Thymus (tissue), 11 donors: ENCODE measurements around the gene MAPKAP1. TPM values are rescaled to one million over a fixed set of nuclear protein-coding genes. Genes with fewer than 3 reads are reported as not detected.

Source experiments
- DNase-seq, 9 donors: peaks; one replicate each; pipeline ENCODE4 v3.0.0-alpha.2; 2013; ENCODE audit warnings: low spot score in 9 of 9, low read depth in 6 of 9, missing footprints in 1 of 9
- H3K27ac ChIP-seq, 2 donors: one replicate each; pipeline ENCODE4 v1.5.1; 2013; ENCODE audit warnings: control low read depth in 1 of 2, low read depth in 1 of 2, low read length in 1 of 2, mild to moderate bottlenecking in 1 of 2, moderate library complexity in 1 of 2
- H3K27me3 ChIP-seq, 2 donors: one replicate each; pipeline ENCODE4 v1.5.1; 2013; ENCODE audit warnings: low read length in 1 of 2; ENCODE audit not compliant: control insufficient read depth in 2 of 2, insufficient read depth in 1 of 2
- H3K36me3 ChIP-seq, 2 donors: one replicate each; pipeline ENCODE4 v1.5.1; 2013; ENCODE audit warnings: low read length in 1 of 2, mild to moderate bottlenecking in 1 of 2, moderate library complexity in 1 of 2; ENCODE audit not compliant: control insufficient read depth in 2 of 2, insufficient read depth in 2 of 2
- H3K4me1 ChIP-seq, 2 donors: one replicate each; pipeline ENCODE4 v1.5.1; 2013; ENCODE audit warnings: low read length in 2 of 2; ENCODE audit not compliant: control insufficient read depth in 2 of 2, insufficient read depth in 2 of 2
- H3K4me3 ChIP-seq, 2 donors: one replicate each; pipeline ENCODE4 v1.5.1; 2013; ENCODE audit warnings: low read length in 2 of 2, control low read depth in 1 of 2, mild to moderate bottlenecking in 1 of 2
- H3K9me3 ChIP-seq, 2 donors: one replicate each; pipeline ENCODE4 v1.5.1; 2013; ENCODE audit warnings: low read length in 1 of 2, mild to moderate bottlenecking in 1 of 2; ENCODE audit not compliant: control insufficient read depth in 2 of 2, insufficient read depth in 1 of 2
- WGBS: extraction: QIAGEN DNeasy Blood & Tissue Kit; methylation state at CpG from one replicate; pipeline ENCODE4 v1.1.7; 2013; 5-methylcytosine and 5-hydroxymethylcytosine counted together
- polyA plus RNA-seq: library from polyadenylated mRNA; stranded (reverse); fragments of 200-250 nt; gene quantifications from one replicate; pipeline ENCODE4 v1.2.3, GENCODE V29; 2013
- total RNA-seq: library from RNA; stranded (reverse); fragments of 120-200 nt; gene quantifications from one replicate; pipeline ENCODE4 v1.2.4, GENCODE V29; 2013
- donor health status: healthy.

Gene MAPKAP1
- total and polyA plus RNA-seq, 2 donors, result 40.3 to 40.7 TPM

DNA sequence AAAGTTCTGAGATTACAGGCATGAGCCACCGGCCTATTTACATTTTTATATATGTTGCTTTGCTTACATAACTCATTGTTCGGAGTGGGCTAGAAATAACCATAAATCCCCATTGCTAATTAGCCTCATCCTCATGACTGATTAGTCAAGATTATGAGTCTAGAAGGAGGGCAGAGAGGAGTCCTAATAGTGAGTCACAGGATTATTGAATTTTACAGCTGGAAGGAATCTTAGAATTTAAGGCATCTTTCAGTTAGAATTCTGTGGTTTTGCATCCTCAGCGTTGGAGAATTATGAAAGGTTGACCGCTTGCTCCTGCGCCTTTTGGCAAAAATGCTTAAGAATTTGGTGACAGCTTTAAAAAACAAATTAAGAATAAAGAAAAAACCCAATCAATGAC is 37.6 kb upstream of the MAPKAP1 start:
- 99% methylated on average over 5 of the region's 5 CpGs for WGBS
- H3K27me3 ChIP-seq, result peaks cover 0 to 16% of the 10 kb centered on the region in 2 donors
- peaks cover 0 to 10% of the 10 kb centered on the region in 2 donors for H3K4me1 ChIP-seq
- H3K36me3 ChIP-seq, result no peaks in the 10 kb centered on the region
- no peaks in the 10 kb centered on the region for H3K9me3 ChIP-seq
- H3K27ac ChIP-seq, result no peak overlapping the region
- no peak overlapping the region for H3K4me3 ChIP-seq
- no peak for DNase-seq

DNA sequence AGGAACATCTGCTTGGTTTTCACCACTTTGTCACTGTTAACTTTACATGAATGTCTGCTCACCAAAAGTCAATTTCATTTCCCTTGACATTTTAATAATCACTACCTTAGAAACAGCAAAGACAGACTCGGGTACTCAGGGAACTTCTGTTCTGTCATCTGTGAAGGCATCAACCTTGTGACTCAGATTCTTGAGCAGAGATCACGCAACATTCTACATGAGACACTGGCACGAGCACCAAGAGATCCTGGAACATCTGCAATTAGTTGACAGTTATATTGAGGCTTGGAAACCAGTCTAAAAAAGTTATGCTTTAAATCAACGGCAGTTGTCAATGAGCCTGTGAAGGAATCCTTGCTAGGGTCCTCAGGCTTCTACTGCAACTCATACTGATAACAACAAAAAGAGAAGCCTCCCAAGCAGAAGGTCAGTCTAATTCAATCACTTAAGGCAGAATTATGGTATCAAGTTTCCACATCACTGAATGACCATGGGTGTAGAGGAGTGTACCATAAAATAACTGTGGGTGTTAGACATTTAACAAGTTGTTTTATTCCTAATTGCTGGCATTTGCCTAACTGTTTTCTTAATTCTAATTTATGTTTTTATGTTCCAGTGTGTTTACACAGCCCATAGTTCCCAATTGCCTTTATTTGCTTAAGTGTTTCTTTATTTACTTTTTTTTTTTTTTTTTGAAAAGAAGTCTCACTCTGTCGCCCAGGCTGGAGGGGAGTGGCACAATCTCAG is 36.8 kb upstream of the MAPKAP1 start:
- Histone ChIP-seq H3K27me3 (peaks cover 0 to 16% of the 10 kb centered on the region in 2 donors), H3K4me1 (peaks cover 0 to 10% of the 10 kb centered on the region in 2 donors), H3K4me3 (no peak overlapping the region), H3K27ac (no peak overlapping the region), H3K9me3 (no peaks in the 10 kb centered on the region), H3K36me3 (no peaks in the 10 kb centered on the region)
- no peak for DNase-seq
- 93% methylated on average over 5 of the region's 5 CpGs for WGBS

DNA sequence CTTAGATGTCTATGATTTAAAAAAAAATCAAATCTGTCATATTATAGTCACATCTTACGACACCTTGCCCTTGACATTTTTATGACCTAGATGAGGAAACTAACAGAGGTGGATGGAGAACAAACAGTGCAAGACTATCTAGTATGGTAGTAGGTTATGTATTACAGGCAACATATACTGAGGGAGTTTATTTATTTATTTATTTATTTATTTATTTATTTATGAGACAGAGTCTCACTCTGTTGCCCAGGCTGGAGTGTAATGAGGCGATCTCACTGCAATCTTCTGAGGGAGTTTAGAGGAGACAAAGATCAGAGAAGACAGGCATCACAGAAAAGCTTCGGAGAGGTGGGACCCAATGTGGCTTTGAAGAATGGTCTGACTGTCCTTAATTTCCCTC is 35.6 kb upstream of the MAPKAP1 start:
- Histone ChIP-seq H3K4me3 (no peak overlapping the region), H3K4me1 (peaks cover 0 to 8% of the 10 kb centered on the region in 2 donors), H3K9me3 (no peaks in the 10 kb centered on the region), H3K27me3 (peaks cover 0 to 6% of the 10 kb centered on the region in 2 donors), H3K27ac (no peak overlapping the region), H3K36me3 (no peaks in the 10 kb centered on the region)
- 95% methylated on average over 3 of the region's 3 CpGs for WGBS
- no peak for DNase-seq

DNA sequence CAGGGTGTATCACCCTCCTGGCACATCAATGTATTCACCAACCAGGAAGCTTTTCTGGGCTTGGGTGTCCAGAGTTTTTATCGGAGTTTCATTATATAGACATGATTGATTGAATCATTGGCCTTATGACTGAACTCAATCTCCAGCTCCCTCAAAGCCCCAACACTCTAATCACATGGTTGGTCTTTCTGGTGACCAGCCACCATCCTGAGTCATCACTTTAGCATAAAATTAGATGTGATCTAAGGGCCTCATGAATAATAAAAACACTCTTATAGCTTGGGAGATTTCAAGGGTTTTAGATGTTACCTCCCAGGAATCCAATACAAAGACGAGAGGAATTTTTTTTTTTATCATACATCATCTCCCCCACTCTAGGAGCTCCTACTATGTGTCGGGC is 32.4 kb upstream of the MAPKAP1 start:
- H3K36me3 ChIP-seq, result no peaks in the 10 kb centered on the region
- H3K27ac ChIP-seq, result no peak overlapping the region
- DNase-seq, result no peak
- H3K9me3 ChIP-seq, result no peaks in the 10 kb centered on the region
- no peaks in the 10 kb centered on the region for H3K27me3 ChIP-seq
- H3K4me3 ChIP-seq, result no peak overlapping the region
- no peaks in the 10 kb centered on the region for H3K4me1 ChIP-seq
- WGBS, result 98% methylated on average over 3 of the region's 3 CpGs

DNA sequence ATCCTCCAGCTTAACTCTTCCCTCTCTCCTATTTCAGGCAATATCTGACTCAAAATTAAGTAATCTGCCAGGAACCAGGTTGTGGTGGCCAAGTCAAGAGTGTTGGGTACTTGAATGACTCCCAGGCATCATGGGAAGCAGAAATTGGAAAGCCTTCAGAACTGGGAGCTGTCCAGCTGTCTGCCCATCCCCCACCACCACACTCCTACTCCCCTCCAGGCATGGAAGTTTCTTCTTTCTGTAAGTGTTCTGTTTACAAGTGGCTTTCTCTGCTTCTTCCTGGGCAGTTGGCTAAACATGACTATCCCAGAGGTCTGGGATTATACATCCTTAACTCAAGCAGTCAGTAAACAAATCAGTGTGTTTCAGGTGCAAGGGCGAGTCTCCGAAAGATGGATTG is 25.6 kb upstream of the MAPKAP1 start:
- peaks cover 3% of the 10 kb centered on the region in 2 donors for H3K27me3 ChIP-seq
- H3K4me3 ChIP-seq, result no peak overlapping the region
- 98% methylated on average over 2 of the region's 2 CpGs for WGBS
- no peaks in the 10 kb centered on the region for H3K36me3 ChIP-seq
- no peaks in the 10 kb centered on the region for H3K4me1 ChIP-seq
- no peaks in the 10 kb centered on the region for H3K9me3 ChIP-seq
- DNase-seq, result no peak
- no peak overlapping the region for H3K27ac ChIP-seq

DNA sequence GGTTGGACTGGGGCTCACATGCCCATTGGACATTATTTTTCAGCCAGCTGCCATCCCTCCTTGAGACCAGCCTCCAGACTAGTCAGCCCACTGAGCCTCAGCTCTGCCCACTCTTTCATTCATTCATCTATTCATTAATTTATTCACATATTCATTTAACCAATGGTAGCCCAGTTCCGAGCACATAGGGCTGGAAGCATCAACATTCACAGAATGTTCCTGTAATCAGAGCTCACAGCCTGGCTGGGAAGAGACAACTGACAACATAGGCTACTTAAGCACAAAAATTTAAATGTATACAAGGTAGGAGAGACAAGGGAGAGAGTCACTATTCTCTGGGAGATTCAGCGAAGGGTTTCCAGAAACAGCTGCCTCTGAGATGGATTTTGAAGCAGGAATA is 23.2 kb upstream of the MAPKAP1 start:
- Histone ChIP-seq H3K27me3 (peaks cover 3% of the 10 kb centered on the region in 2 donors), H3K4me1 (no peaks in the 10 kb centered on the region), H3K27ac (no peak overlapping the region), H3K9me3 (no peaks in the 10 kb centered on the region), H3K36me3 (no peaks in the 10 kb centered on the region), H3K4me3 (no peak overlapping the region)
- WGBS, result over 99% methylated on average over 2 of the region's 2 CpGs
- no peak for DNase-seq

DNA sequence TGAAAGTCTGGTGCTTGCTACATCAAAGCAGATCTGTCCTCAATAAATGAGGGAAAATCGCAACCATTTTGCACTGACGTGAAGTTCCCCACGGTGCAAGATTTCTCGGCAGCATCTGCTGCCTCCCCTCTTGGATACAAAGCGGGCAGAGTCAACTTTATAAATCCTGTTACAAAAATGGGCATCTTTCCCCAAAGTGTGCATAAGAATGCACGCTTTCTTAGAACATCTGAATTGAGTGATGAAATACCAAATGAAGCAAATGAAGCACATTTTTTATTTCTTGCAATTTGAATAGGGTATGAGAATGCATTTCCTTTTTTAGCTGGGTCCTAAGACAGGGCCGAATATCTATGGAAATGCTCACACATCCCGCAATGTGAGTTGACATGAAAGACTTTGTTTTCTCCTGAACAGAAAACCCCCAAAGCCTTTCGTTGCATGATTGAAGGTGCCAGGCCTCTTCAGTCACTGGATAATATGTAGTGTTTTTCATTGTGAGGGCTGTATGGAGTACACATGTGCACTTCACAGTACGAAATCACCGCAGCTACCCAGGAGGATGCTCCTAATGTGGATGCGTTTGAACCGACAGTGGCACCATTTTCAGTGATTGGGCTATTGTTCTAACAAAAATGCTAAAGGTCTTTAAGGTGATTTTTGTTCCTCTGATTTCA is 19.6 kb upstream of the MAPKAP1 start:
- DNase-seq, result no peak
- WGBS, result 94% methylated on average over 13 of the region's 13 CpGs

DNA sequence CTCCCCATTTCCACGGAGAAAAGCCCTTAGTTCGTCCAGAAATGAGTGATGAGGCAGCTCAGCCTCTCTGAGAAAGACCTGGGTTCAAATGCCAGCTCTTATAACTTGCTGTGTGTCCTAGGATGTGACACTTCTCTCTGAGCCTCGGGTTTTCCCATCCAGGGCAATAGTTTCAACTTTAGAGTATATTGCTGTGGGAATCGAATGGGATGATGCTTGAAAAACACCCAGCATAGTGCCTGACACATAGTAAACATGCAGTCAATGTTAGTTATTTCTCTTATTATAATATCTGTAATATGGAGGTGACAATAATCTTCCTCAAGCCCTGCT is 430 bp upstream of the MAPKAP1 start:
- H3K9me3 ChIP-seq, result no peaks in the 10 kb centered on the region
- no peaks in the 10 kb centered on the region for H3K36me3 ChIP-seq
- no peaks in the 10 kb centered on the region for H3K27me3 ChIP-seq
- H3K4me1 ChIP-seq, result peaks cover 15 to 16% of the 10 kb centered on the region in 2 donors
- peak overlapping the region; percentile 40 to 64 for H3K27ac ChIP-seq
- H3K4me3 ChIP-seq, result peak overlapping the region; percentile 89 to 90
- no peak for DNase-seq
- 43% methylated on average over 4 of the region's 4 CpGs for WGBS

More for the DNA sequence above, 19.6 kb upstream of the MAPKAP1 start:
- Histone ChIP-seq H3K36me3 (no peaks in the 10 kb centered on the region), H3K9me3 (no peaks in the 10 kb centered on the region), H3K27ac (no peak overlapping the region), H3K4me3 (no peak overlapping the region), H3K4me1 (no peaks in the 10 kb centered on the region), H3K27me3 (no peaks in the 10 kb centered on the region)

DNA sequence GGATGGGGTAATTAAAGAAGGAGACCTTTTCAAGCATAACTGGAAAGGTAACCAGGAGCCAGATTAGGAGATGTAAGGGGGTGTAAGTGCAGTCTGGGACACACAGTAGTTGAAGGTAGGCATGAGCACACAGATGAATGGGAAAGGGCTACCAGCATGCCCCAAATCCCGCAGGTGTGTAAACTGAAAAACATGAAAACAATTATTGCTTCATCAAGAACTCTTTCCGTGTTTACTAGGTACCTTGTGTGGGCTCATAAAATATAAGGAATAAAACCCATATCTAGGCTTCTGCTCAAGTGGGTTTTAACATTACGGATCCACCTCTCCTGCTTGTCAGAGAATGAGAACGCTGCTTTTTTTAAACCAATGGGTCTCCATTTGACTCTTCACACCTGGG is 1.1 kb downstream of the MAPKAP1 start:
- H3K36me3 ChIP-seq, result peaks cover 0 to 3% of the 10 kb centered on the region in 2 donors
- peaks cover 15 to 16% of the 10 kb centered on the region in 2 donors for H3K4me1 ChIP-seq
- 93% methylated on average over 4 of the region's 4 CpGs for WGBS
- H3K9me3 ChIP-seq, result no peaks in the 10 kb centered on the region
- no peak for DNase-seq
- no peaks in the 10 kb centered on the region for H3K27me3 ChIP-seq
- H3K4me3 ChIP-seq, result peak overlapping the region; percentile 89 to 90
- H3K27ac ChIP-seq, result no peak overlapping the region
